H9 (cell line): ENCODE measurements around the gene SLC5A2. TPM values are rescaled to one million over a fixed set of nuclear protein-coding genes. Genes with fewer than 3 reads are reported as not detected.

Experiments
- DNase-seq: peaks from one replicate; pipeline ENCODE4 v3.0.0-alpha.2; 2017
- H2AFZ ChIP-seq: one replicate; pipeline ENCODE4 v1.6.1; 2013; ENCODE audit warnings: mild to moderate bottlenecking, low read length, control low read depth, moderate library complexity
- H2AK5ac ChIP-seq: 2 replicates; pipeline ENCODE4 v1.6.1; 2013; ENCODE audit warnings: low read length, control low read depth, mixed read lengths; ENCODE audit not compliant: insufficient read length
- H2BK120ac ChIP-seq: one replicate; pipeline ENCODE4 v1.6.1; 2013; ENCODE audit warnings: low read depth, mild to moderate bottlenecking, low read length, control low read depth, inconsistent platforms; ENCODE audit not compliant: poor library complexity, severe bottlenecking
- H2BK12ac ChIP-seq: 2 replicates; pipeline ENCODE4 v1.6.1; 2013; ENCODE audit warnings: low read length, control low read depth, mixed read lengths, low read depth; ENCODE audit not compliant: insufficient read length
- H2BK15ac ChIP-seq: 2 replicates; pipeline ENCODE4 v1.6.1; 2013; ENCODE audit warnings: low read depth, low read length, control low read depth
- H2BK20ac ChIP-seq: one replicate; pipeline ENCODE4 v1.6.1; 2013; ENCODE audit warnings: low read depth, mild to moderate bottlenecking, low read length, control low read depth, inconsistent platforms; ENCODE audit not compliant: poor library complexity, severe bottlenecking
- H2BK5ac ChIP-seq: 2 replicates; pipeline ENCODE4 v1.6.1; 2013; ENCODE audit warnings: low read length, control low read depth, mixed read lengths; ENCODE audit not compliant: insufficient read length
- H3K14ac ChIP-seq: 2 replicates; pipeline ENCODE4 v1.6.1; 2013; ENCODE audit warnings: low read length, control low read depth; ENCODE audit not compliant: insufficient read depth
- H3K18ac ChIP-seq: 2 replicates; pipeline ENCODE4 v1.6.1; 2013; ENCODE audit warnings: low read depth, mild to moderate bottlenecking, mixed read lengths, low read length, control low read depth; ENCODE audit not compliant: insufficient read length
- H3K23ac ChIP-seq: 2 replicates; pipeline ENCODE4 v1.6.1; 2013; ENCODE audit warnings: low read length, control low read depth, mixed read lengths, low read depth; ENCODE audit not compliant: insufficient read length
- H3K23me2 ChIP-seq: 2 replicates; pipeline ENCODE4 v1.6.1; 2013; ENCODE audit warnings: low read depth, mild to moderate bottlenecking, mixed read lengths, low read length, control low read depth; ENCODE audit not compliant: insufficient read length, poor library complexity, severe bottlenecking
- H3K27ac ChIP-seq: 2 replicates; pipeline ENCODE4 v1.5.1; 2013; ENCODE audit warnings: low read length, control low read depth, mixed read lengths, low read depth; ENCODE audit not compliant: insufficient read length
- H3K27me3 ChIP-seq: 2 replicates; pipeline ENCODE4 v1.6.1; 2013; ENCODE audit warnings: low read length, control low read depth, inconsistent platforms; ENCODE audit not compliant: insufficient read depth
- H3K4ac ChIP-seq: 2 replicates; pipeline ENCODE4 v1.6.1; 2013; ENCODE audit warnings: low read depth, mild to moderate bottlenecking, control low read depth, inconsistent platforms, low read length, moderate library complexity
- H3K4me1 ChIP-seq: 2 replicates; pipeline ENCODE4 v1.6.1; 2013; ENCODE audit warnings: low read length, control low read depth, inconsistent platforms; ENCODE audit not compliant: insufficient read depth
- H3K4me2 ChIP-seq: 2 replicates; pipeline ENCODE4 v1.6.1; 2013; ENCODE audit warnings: low read length, control low read depth, mixed read lengths; ENCODE audit not compliant: insufficient read length, insufficient read depth
- H3K56ac ChIP-seq: 2 replicates; pipeline ENCODE4 v1.6.1; 2013; ENCODE audit warnings: low read depth, mild to moderate bottlenecking, mixed read lengths, low read length, control low read depth; ENCODE audit not compliant: insufficient read length
- H3K79me1 ChIP-seq: 2 replicates; pipeline ENCODE4 v1.6.1; 2013; ENCODE audit warnings: low read depth, mild to moderate bottlenecking, moderate library complexity, low read length, control low read depth, inconsistent platforms; ENCODE audit not compliant: insufficient read depth, poor library complexity, severe bottlenecking
- H3K79me2 ChIP-seq: 2 replicates; pipeline ENCODE4 v1.6.1; 2013; ENCODE audit warnings: low read length, control low read depth, inconsistent platforms; ENCODE audit not compliant: insufficient read depth
- H3K9ac ChIP-seq: 2 replicates; pipeline ENCODE4 v1.6.1; 2013; ENCODE audit warnings: low read length, control low read depth, mixed read lengths; ENCODE audit not compliant: insufficient read length; ENCODE audit errors: extremely low read depth
- H3K9me3 ChIP-seq: one replicate; pipeline ENCODE4 v1.6.1; 2013; ENCODE audit warnings: low read depth, low read length, inconsistent platforms; ENCODE audit not compliant: control insufficient read depth
- H3T11ph ChIP-seq: one replicate; pipeline ENCODE4 v1.6.1; 2013; ENCODE audit warnings: mild to moderate bottlenecking, low read length, control low read depth, inconsistent platforms
- H4K20me1 ChIP-seq: one replicate; pipeline ENCODE4 v1.6.1; 2013; ENCODE audit not compliant: control insufficient read depth, insufficient read length, insufficient read depth
- H4K5ac ChIP-seq: 2 replicates; pipeline ENCODE4 v1.6.1; 2013; ENCODE audit warnings: low read depth, mild to moderate bottlenecking, mixed read lengths, low read length, control low read depth; ENCODE audit not compliant: insufficient read length
- H4K8ac ChIP-seq: replicated peaks from 2 replicates; pipeline ENCODE4 v1.6.1; 2013; ENCODE audit warnings: low read length, control low read depth, mixed read lengths, low read depth; ENCODE audit not compliant: insufficient read length
- H4K91ac ChIP-seq: 2 replicates; pipeline ENCODE4 v1.6.1; 2013; ENCODE audit warnings: low read depth, mild to moderate bottlenecking, moderate library complexity, mixed read lengths, low read length, control low read depth; ENCODE audit not compliant: insufficient read length
- H3K27ac Mint-ChIP-seq, 3 experiments: 2 replicates in 2 of 3; 3 replicates in 1 of 3; pipeline ENCODE4 v1.8.0; 2020 to 2021; ENCODE audit warnings: mixed read lengths in 3 of 3, mild to moderate bottlenecking in 1 of 3, moderate library complexity in 1 of 3
- H3K27me3 Mint-ChIP-seq: 2 replicates; pipeline ENCODE4 v1.8.0; 2021; ENCODE audit warnings: low read depth, mild to moderate bottlenecking, moderate library complexity, mixed read lengths
- H3K36me3 Mint-ChIP-seq, 3 experiments: 2 replicates in 2 of 3; 3 replicates in 1 of 3; pipeline ENCODE4 v1.8.0; 2020 to 2021; ENCODE audit warnings: low read depth in 3 of 3, mixed read lengths in 3 of 3; ENCODE audit not compliant: insufficient read depth in 1 of 3
- H3K4me1 Mint-ChIP-seq, 2 experiments: 2 replicates each; pipeline ENCODE4 v1.8.0; 2020; ENCODE audit warnings: mixed read lengths in 2 of 2
- H3K4me3 Mint-ChIP-seq, 2 experiments: 2 replicates in 1 of 2; 3 replicates in 1 of 2; pipeline ENCODE4 v1.8.0; 2020 to 2021; ENCODE audit warnings: mild to moderate bottlenecking in 2 of 2, mixed read lengths in 2 of 2, moderate library complexity in 1 of 2
- H3K9me3 Mint-ChIP-seq, 2 experiments: 2 replicates in 1 of 2; 3 replicates in 1 of 2; pipeline ENCODE4 v1.8.0; 2020; ENCODE audit warnings: mild to moderate bottlenecking in 2 of 2, mixed read lengths in 2 of 2, moderate library complexity in 1 of 2
- WGBS: extraction: QIAGEN DNeasy Blood & Tissue Kit; methylation state at CpG from one replicate; pipeline ENCODE4 v1.1.7; 2013; ENCODE audit warnings: missing lambda C conversion rate, low lambda C conversion rate, mixed read lengths; ENCODE audit not compliant: insufficient read length; ENCODE audit errors: extremely low coverage; 5-methylcytosine and 5-hydroxymethylcytosine counted together
- total RNA-seq: library from RNA; stranded (reverse); gene quantifications from 2 replicates; pipeline ENCODE4 v1.2.1, GENCODE V29; 2021
- TF ChIP-seq, protein P1 (sequence below): fragments of 200-600 bp; sonication (generic); conservative IDR thresholded peaks from 3 replicates; pipeline ENCODE4 v1.8.0; 2021; ENCODE audit warnings: antibody characterized with exemption, mild to moderate bottlenecking

Gene SLC5A2
- total RNA-seq, 1 experiment from 2014 or later = 0.52 TPM

DNA sequence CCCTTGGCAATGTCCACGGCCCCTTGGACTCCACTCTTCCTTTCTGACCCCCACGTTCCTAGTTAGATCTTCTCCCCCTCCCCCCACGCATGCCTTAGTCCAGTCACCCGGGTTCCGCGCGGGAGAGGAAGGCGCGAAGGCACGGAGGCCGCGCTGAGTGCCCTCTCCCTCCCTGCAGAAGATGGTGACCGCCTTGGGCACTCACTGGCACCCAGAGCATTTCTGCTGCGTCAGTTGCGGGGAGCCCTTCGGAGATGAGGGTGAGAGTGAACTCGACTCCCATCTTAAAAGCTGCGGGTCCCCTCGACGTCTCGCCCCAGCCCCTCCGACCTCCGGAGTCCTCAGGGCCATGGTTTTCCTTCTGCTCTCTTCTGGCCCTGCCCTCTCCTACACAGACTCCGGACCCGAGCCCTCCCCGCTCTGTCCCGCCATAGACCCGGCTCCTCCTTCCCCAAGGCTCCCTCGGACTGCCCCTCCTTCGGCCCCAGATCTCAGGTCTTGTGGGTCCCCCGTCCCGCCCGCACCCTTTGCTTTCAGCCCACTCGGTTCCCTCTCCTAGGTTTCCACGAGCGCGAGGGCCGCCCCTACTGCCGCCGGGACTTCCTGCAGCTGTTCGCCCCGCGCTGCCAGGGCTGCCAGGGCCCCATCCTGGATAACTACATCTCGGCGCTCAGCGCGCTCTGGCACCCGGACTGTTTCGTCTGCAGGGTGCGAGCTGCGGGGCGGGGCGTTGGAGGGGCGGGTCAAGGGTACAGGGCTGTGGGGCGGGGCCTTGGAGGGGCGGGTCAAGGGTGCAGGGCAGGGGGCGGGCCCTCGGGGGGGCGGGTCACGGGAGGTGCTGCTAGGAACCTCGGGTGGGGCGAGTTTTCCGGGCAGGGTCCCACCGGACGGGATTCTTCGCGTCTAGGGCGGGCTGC lies 6.4 kb upstream of the SLC5A2 start:
- Mint-ChIP-seq H3K36me3 (peaks cover 0 to 14% (median 1%) of the 10 kb centered on the region in 3 experiments; a peak in 3 of 7 replicates), H3K4me1 (peaks cover 14 to 20% of the 10 kb centered on the region in 2 experiments), H3K4me3 (peak overlapping the region; percentile 73 to 85), H3K27ac (peak overlapping the region in 1 of 3 experiments; percentile 61; a peak in 2 of 7 replicates), H3K27me3 (peaks cover 72% of the 10 kb centered on the region), H3K9me3 (no peaks in the 10 kb centered on the region; a peak in 1 of 5 replicates)
- H2AFZ ChIP-seq = no peak overlapping the region
- H3K18ac ChIP-seq = peak overlapping the region; percentile 33
- no peaks in the 10 kb centered on the region for H3K79me1 ChIP-seq
- peak overlapping the region; percentile 6; the same call in 1 of the 2 replicates for H3K14ac ChIP-seq
- no peak overlapping the region for H2AK5ac ChIP-seq
- H3K27me3 ChIP-seq = peaks cover 1% of the 10 kb centered on the region; the same call in 1 of the 2 replicates
- no peak overlapping the region for H3K27ac ChIP-seq
- WGBS = no CpG with 5 or more reads among the region's 68 CpGs
- DNase-seq = peak; percentile 87
- no peak overlapping the region for H3T11ph ChIP-seq
- no peaks in the 10 kb centered on the region for H4K20me1 ChIP-seq
- H4K5ac ChIP-seq = no peak overlapping the region
- H2BK20ac ChIP-seq = no peak overlapping the region
- H3K4me1 ChIP-seq = no peaks in the 10 kb centered on the region
- H3K9me3 ChIP-seq = no peaks in the 10 kb centered on the region
- no peak overlapping the region for H2BK5ac ChIP-seq
- peaks cover 21% of the 10 kb centered on the region for H3K23me2 ChIP-seq
- H3K56ac ChIP-seq = no peak overlapping the region
- TF ChIP-seq, protein P1, sequence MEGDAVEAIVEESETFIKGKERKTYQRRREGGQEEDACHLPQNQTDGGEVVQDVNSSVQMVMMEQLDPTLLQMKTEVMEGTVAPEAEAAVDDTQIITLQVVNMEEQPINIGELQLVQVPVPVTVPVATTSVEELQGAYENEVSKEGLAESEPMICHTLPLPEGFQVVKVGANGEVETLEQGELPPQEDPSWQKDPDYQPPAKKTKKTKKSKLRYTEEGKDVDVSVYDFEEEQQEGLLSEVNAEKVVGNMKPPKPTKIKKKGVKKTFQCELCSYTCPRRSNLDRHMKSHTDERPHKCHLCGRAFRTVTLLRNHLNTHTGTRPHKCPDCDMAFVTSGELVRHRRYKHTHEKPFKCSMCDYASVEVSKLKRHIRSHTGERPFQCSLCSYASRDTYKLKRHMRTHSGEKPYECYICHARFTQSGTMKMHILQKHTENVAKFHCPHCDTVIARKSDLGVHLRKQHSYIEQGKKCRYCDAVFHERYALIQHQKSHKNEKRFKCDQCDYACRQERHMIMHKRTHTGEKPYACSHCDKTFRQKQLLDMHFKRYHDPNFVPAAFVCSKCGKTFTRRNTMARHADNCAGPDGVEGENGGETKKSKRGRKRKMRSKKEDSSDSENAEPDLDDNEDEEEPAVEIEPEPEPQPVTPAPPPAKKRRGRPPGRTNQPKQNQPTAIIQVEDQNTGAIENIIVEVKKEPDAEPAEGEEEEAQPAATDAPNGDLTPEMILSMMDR = no peak
- H3K9ac ChIP-seq = peak overlapping the region; percentile 27
- no peak overlapping the region for H3K4ac ChIP-seq
- H2BK120ac ChIP-seq = no peak overlapping the region
- no peak overlapping the region for H4K91ac ChIP-seq
- H2BK15ac ChIP-seq = no peak overlapping the region
- H3K23ac ChIP-seq = no peak overlapping the region
- no peak overlapping the region for H4K8ac ChIP-seq
- no peak overlapping the region for H2BK12ac ChIP-seq
- no peaks in the 10 kb centered on the region for H3K79me2 ChIP-seq
- peak overlapping the region; percentile 90 for H3K4me2 ChIP-seq
